Measurements from ENCODE around the gene EIF1AD. TPM values are rescaled to one million over a fixed set of nuclear protein-coding genes. Genes with fewer than 3 reads are reported as not detected.
A peak's percentile ranks its signal among the peaks of the same experiment; 100 is the strongest.

Gene EIF1AD
- total and polyA plus RNA-seq, 9 of the 15 experiments (the other 6 are each of a cell fraction or from before 2014, with no cell fraction given), result 50.1 to 98.8 (median 58.7) TPM

GRCh38 chr11:65961267-65962140 is 40.5 kb downstream of the EIF1AD start, which contains the start of gene SART1 (continued):
- TF ChIP-seq ZNF3 (CRISPR knock-in tag; IDR thresholded peaks at IDR 0.05) (no peak), PBX2 (CRISPR knock-in tag; IDR thresholded peaks at IDR 0.05; ENCODE audit: low read depth) (no peak), PBX2 (tag; conservative IDR thresholded peaks at IDR 0.05; ENCODE audit: low read depth) (no peak), KLF1 (tag; IDR thresholded peaks at IDR 0.05) (peak; percentile 65), PURB (CRISPR knock-in tag; IDR thresholded peaks at IDR 0.05; ENCODE audit: low read depth) (no peak), MECOM (CRISPR knock-in tag; IDR thresholded peaks at IDR 0.05) (no peak), CHCHD3 (CRISPR knock-in tag; IDR thresholded peaks at IDR 0.05) (no peak), STAT5A (IDR thresholded peaks at IDR 0.05; ENCODE audit: borderline replicate concordance, low read length) (no peak), NFXL1 (CRISPR knock-in tag; IDR thresholded peaks at IDR 0.05) (no peak), TAF7 (tag; IDR thresholded peaks at IDR 0.05) (peak; percentile 78), MTF1 (CRISPR knock-in tag; IDR thresholded peaks at IDR 0.05; ENCODE audit: borderline replicate concordance) (no peak), ZFX (CRISPR knock-in tag; IDR thresholded peaks at IDR 0.05) (peak; percentile 96), ZNF668 (CRISPR knock-in tag; IDR thresholded peaks at IDR 0.05) (no peak), POLR2AphosphoS2 (IDR thresholded peaks at IDR 0.05; ENCODE audit: low read length) (no peak), TFE3 (CRISPR knock-in tag; IDR thresholded peaks at IDR 0.05) (no peak), EP300 (IDR thresholded peaks at IDR 0.05; ENCODE audit: low read length) (peak; percentile 64; the same call in 1 of the 2 replicates), ZNF277 (CRISPR knock-in tag; IDR thresholded peaks at IDR 0.05; ENCODE audit: borderline replicate concordance) (no peak), ARID4B (CRISPR knock-in tag; IDR thresholded peaks at IDR 0.05) (peak; percentile 89), HDGF (IDR thresholded peaks at IDR 0.05) (no peak)

All from K562 (cell line).